Fibroblast of lung (primary cell): ENCODE data around the gene UROD. TPM values are rescaled to one million over a fixed set of nuclear protein-coding genes. Genes with fewer than 3 reads are reported as not detected.

Experiments used
- DNase-seq, 2 donors: peaks; one replicate each; pipeline versions ENCODE4 v3.0.0 to v3.0.0-alpha.2; 2010; ENCODE audit warnings: low read depth in 2 of 2
- H2AFZ ChIP-seq: 2 replicates; pipeline ENCODE4 v1.5.1; 2012; ENCODE audit warnings: low read length, control low read depth, inconsistent platforms
- H3K27ac ChIP-seq: 2 replicates; pipeline ENCODE4 v1.5.1; 2011; ENCODE audit warnings: low read length, control low read depth; ENCODE audit not compliant: insufficient read depth
- H3K27me3 ChIP-seq: 2 replicates; pipeline ENCODE4 v1.5.1; 2011; ENCODE audit warnings: mild to moderate bottlenecking, low read length; ENCODE audit not compliant: control insufficient read depth, insufficient read depth
- H3K36me3 ChIP-seq: 2 replicates; pipeline ENCODE4 v1.5.1; 2011; ENCODE audit warnings: low read length; ENCODE audit not compliant: control insufficient read depth, insufficient read depth
- H3K4me1 ChIP-seq: 2 replicates; pipeline ENCODE4 v1.5.1; 2011; ENCODE audit warnings: low read length; ENCODE audit not compliant: control insufficient read depth, insufficient read depth; ENCODE audit errors: extremely low read depth
- H3K4me2 ChIP-seq: 2 replicates; pipeline ENCODE4 v1.5.1; 2011; ENCODE audit warnings: low read length, control low read depth; ENCODE audit not compliant: insufficient read depth; ENCODE audit errors: extremely low read depth
- H3K4me3 ChIP-seq, 4 experiments: fragments of 200-600 bp in 1 of 4; sonication (generic) in 1 of 4; replicated peaks in 1 of 4; 2 replicates each; pipeline ENCODE4 v1.5.1; 2011 to 2016; ENCODE audit warnings: low read length in 4 of 4, low read depth in 3 of 4, mild to moderate bottlenecking in 3 of 4, control low read depth in 2 of 4, inconsistent platforms in 1 of 4, mixed read lengths in 1 of 4; ENCODE audit not compliant: insufficient read depth in 1 of 4; ENCODE audit errors: control extremely low read depth in 1 of 4
- H3K79me2 ChIP-seq: 2 replicates; pipeline ENCODE4 v1.5.1; 2012; ENCODE audit warnings: mild to moderate bottlenecking, low read length, inconsistent platforms; ENCODE audit not compliant: control insufficient read depth, insufficient read depth
- H3K9ac ChIP-seq: 2 replicates; pipeline ENCODE4 v1.5.1; 2011; ENCODE audit warnings: mild to moderate bottlenecking, low read length, control low read depth; ENCODE audit not compliant: insufficient read depth
- H3K9me3 ChIP-seq: 2 replicates; pipeline ENCODE4 v1.5.1; 2012; ENCODE audit warnings: low read depth, low read length; ENCODE audit not compliant: control insufficient read depth, insufficient read depth
- H4K20me1 ChIP-seq: 2 replicates; pipeline ENCODE4 v1.5.1; 2011; ENCODE audit warnings: low read length; ENCODE audit not compliant: control insufficient read depth, insufficient read depth; ENCODE audit errors: extremely low read depth
- EZH2 ChIP-seq: IDR thresholded peaks from 2 replicates; pipeline ENCODE4 v1.5.1; 2012; ENCODE audit warnings: low read length, control low read depth, mild to moderate bottlenecking; ENCODE audit errors: missing control alignments
- polyA plus RNA-seq, 2 donors: library from polyadenylated mRNA; depleted of rRNA in 1 of 2; stranded (reverse) in 1 of 2; unstranded in 1 of 2; fragments of >200 nt; gene quantifications; 2 replicates each; pipeline ENCODE4 v1.2.1, GENCODE V29; 2011 to 2012; ENCODE audit warnings: missing spikeins in 1 of 2
- total RNA-seq: library from RNA; depleted of rRNA; stranded (reverse); fragments of >200 nt; gene quantifications from 2 replicates; pipeline ENCODE4 v1.2.1, GENCODE V29; 2014
- TF ChIP-seq, protein P1 (sequence below), 2 donors: IDR thresholded peaks in 1 of 2; conservative IDR thresholded peaks in 1 of 2; 1 replicate in 1 of 2; 2 replicates in 1 of 2; pipeline ENCODE4 v1.5.1; 2011 to 2012; ENCODE audit warnings: low read length in 2 of 2, control low read depth in 1 of 2, inconsistent platforms in 1 of 2, low read depth in 1 of 2, mild to moderate bottlenecking in 1 of 2

UROD gene
- total and polyA plus RNA-seq, 2 donors (not counting 1 experiment from before 2014, with no cell fraction given) = 129 to 162 TPM

DNA sequence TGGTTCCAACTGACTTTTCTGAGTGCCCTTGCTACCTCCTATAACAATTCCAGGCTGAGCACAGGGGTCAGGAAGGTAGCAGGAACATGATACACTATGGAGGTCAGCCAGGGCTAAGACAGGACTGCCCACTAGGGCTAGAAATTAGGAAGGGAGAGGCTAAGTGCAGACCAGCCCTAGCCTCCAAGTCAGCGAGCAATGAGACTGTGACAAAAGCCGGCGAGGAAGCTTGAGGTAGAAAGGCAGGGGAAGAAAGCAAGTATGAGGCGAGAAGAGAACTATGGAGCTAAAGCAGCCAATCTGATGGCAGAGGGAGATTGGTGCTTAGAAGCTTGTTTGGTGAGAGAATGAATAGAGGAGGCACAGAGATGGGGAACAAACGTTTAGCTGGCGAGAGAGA is 4.7 kb downstream of the UROD start:
- H3K36me3 ChIP-seq = peaks cover 2% of the 10 kb centered on the region
- no peaks in the 10 kb centered on the region for H3K27me3 ChIP-seq
- no peak for DNase-seq
- no peak overlapping the region for H3K4me3 ChIP-seq
- H3K4me2 ChIP-seq = no peak overlapping the region
- H3K9me3 ChIP-seq = no peaks in the 10 kb centered on the region
- H3K9ac ChIP-seq = no peak overlapping the region
- H4K20me1 ChIP-seq = no peaks in the 10 kb centered on the region
- H2AFZ ChIP-seq = no peak overlapping the region
- H3K79me2 ChIP-seq = peaks cover 14% of the 10 kb centered on the region
- no peak overlapping the region for H3K27ac ChIP-seq
- peaks cover 3% of the 10 kb centered on the region for H3K4me1 ChIP-seq
- TF ChIP-seq, protein P1, sequence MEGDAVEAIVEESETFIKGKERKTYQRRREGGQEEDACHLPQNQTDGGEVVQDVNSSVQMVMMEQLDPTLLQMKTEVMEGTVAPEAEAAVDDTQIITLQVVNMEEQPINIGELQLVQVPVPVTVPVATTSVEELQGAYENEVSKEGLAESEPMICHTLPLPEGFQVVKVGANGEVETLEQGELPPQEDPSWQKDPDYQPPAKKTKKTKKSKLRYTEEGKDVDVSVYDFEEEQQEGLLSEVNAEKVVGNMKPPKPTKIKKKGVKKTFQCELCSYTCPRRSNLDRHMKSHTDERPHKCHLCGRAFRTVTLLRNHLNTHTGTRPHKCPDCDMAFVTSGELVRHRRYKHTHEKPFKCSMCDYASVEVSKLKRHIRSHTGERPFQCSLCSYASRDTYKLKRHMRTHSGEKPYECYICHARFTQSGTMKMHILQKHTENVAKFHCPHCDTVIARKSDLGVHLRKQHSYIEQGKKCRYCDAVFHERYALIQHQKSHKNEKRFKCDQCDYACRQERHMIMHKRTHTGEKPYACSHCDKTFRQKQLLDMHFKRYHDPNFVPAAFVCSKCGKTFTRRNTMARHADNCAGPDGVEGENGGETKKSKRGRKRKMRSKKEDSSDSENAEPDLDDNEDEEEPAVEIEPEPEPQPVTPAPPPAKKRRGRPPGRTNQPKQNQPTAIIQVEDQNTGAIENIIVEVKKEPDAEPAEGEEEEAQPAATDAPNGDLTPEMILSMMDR (conservative IDR thresholded peaks at IDR 0.05 in 1 of 2, IDR thresholded peaks at IDR 0.05 in 1 of 2; ENCODE audit: low read depth in 1 of 2, low read length in 2 of 2) = no peak
- no peak for TF ChIP-seq EZH2

DNA sequence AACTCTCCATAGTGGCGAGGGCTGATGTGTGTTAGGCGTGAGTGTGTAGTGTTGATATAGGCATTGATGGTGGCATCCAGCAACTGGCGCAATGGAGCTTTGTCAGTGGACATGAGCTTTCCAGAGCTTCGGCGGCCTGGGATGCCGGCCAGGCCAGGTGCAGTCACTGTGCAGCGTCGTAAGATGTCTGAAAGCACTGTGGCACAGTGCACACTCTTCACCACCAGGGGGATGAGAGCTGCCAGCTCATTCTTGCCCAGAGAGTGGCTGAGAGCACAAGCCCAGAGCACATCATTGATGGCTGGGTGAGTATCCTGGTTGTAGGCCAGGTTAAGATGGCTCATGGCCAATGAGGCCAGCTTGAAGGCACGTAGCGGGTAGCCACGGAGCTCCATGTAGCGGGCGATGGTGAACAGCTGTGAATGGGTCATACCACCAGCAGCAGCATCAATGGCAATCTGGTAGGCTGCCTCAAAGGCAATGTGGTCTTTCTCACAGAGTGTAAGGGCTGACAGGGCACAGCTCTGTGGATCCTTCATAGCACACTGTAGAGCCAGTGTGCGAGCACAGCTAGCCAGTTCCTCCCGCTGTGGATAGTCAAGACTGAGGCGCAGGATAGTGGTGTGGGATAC is 6.7 kb downstream of the UROD start:
- peaks cover 2% of the 10 kb centered on the region for H3K36me3 ChIP-seq
- H3K79me2 ChIP-seq = peaks cover 1% of the 10 kb centered on the region
- H3K27me3 ChIP-seq = no peaks in the 10 kb centered on the region
- DNase-seq = peak; percentile 56 to 64
- H2AFZ ChIP-seq = no peak overlapping the region
- H3K4me2 ChIP-seq = no peak overlapping the region
- H3K4me3 ChIP-seq = no peak overlapping the region
- no peak overlapping the region for H3K9ac ChIP-seq
- no peak for TF ChIP-seq EZH2
- TF ChIP-seq, protein P1 (conservative IDR thresholded peaks at IDR 0.05 in 1 of 2, IDR thresholded peaks at IDR 0.05 in 1 of 2; ENCODE audit: low read depth in 1 of 2, low read length in 2 of 2) = peak; percentile 79 to 89
- no peaks in the 10 kb centered on the region for H4K20me1 ChIP-seq
- no peaks in the 10 kb centered on the region for H3K9me3 ChIP-seq
- peaks cover 2% of the 10 kb centered on the region for H3K4me1 ChIP-seq
- no peak overlapping the region for H3K27ac ChIP-seq

DNA sequence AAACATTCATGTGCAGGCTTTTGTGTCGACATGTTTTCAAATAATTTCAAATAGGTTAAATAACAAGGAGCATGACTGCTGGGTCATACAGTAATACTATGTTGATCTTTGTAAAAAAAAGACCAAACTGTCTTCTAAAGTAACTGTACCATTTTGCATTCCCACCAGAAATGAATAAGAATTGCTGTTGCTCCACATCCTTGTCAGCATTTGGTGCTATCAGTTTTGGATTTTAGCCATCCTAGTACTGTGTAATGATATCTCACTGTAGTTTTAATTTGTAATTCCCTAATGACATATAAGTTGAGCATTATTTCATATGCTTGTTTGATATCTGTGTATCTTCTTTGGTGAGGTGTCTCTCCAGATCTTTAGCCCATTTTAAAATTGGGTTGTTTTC is 11.6 kb downstream of the UROD start:
- Histone ChIP-seq H3K36me3 (no peaks in the 10 kb centered on the region), H3K9me3 (no peaks in the 10 kb centered on the region), H3K4me1 (no peaks in the 10 kb centered on the region), H3K9ac (no peak overlapping the region), H4K20me1 (no peaks in the 10 kb centered on the region), H3K4me3 (no peak overlapping the region), H3K4me2 (no peak overlapping the region), H3K79me2 (no peaks in the 10 kb centered on the region), H3K27ac (no peak overlapping the region), H2AFZ (no peak overlapping the region), H3K27me3 (no peaks in the 10 kb centered on the region)
- DNase-seq = no peak
- TF ChIP-seq, protein P1 (conservative IDR thresholded peaks at IDR 0.05 in 1 of 2, IDR thresholded peaks at IDR 0.05 in 1 of 2; ENCODE audit: low read depth in 1 of 2, low read length in 2 of 2) = no peak
- TF ChIP-seq EZH2 = no peak
